Endothelial cell of umbilical vein (primary cell): Measurements from ENCODE around the gene GATA3. TPM values are rescaled to one million over a fixed set of nuclear protein-coding genes. Genes with fewer than 3 reads are reported as not detected.

Source experiments
- BruUV-seq: library from RNA; stranded (reverse); fragments of 400-500 nt; replicated peaks from 2 replicates; lab custom pipeline; 2021; lab: Mats Ljungman, UMichigan
- CTCF ChIA-PET: fragments of 300-600, 350-600 bp; sonication (Branson Sonifier 250); formaldehyde crosslinking; loops from one replicate; lab custom pipeline; 2021; ENCODE audit warnings: antibody characterized with exemption, inconsistent platforms; lab: Charles Lee
- POLR2A ChIA-PET: fragments of 300-600, 350-600 bp; sonication (Branson Sonifier 250); formaldehyde crosslinking; loops from one replicate; lab custom pipeline; 2021; ENCODE audit warnings: antibody characterized with exemption, inconsistent platforms; lab: Charles Lee
- DNase-seq: peaks from one replicate; pipeline ENCODE4 v3.0.0-alpha.2; 2011; ENCODE audit warnings: low read depth, low spot score
- FAIRE-seq: peaks from 2 replicates; lab custom pipeline; 2011; peaks lifted over from hg19 to GRCh38; lab: Jason Lieb, UNC
- H2AFZ ChIP-seq: 2 replicates; pipeline ENCODE4 v1.6.0; 2012; ENCODE audit warnings: low read depth, low read length, control low read depth, inconsistent platforms
- H3K27ac ChIP-seq: 2 replicates; pipeline ENCODE4 v1.5.1; 2011; ENCODE audit warnings: low read depth, mild to moderate bottlenecking, control low read depth, low read length, moderate library complexity; ENCODE audit not compliant: insufficient read depth
- H3K27me3 ChIP-seq, 2 experiments: 2 replicates each; pipeline versions ENCODE4 v1.6.0 to v1.6.1; 2011; ENCODE audit warnings: low read length in 2 of 2, mixed read lengths in 1 of 2; ENCODE audit not compliant: control insufficient read depth in 2 of 2, insufficient read depth in 2 of 2
- H3K36me3 ChIP-seq, 2 experiments: 2 replicates in 1 of 2; 3 replicates in 1 of 2; pipeline ENCODE4 v1.5.1; 2011; ENCODE audit warnings: low read length in 2 of 2, mild to moderate bottlenecking in 1 of 2, moderate library complexity in 1 of 2; ENCODE audit not compliant: control insufficient read depth in 2 of 2, insufficient read depth in 2 of 2; ENCODE audit errors: extremely low read depth in 1 of 2
- H3K4me1 ChIP-seq: 3 replicates; pipeline ENCODE4 v1.5.1; 2011; ENCODE audit warnings: mild to moderate bottlenecking, low read length; ENCODE audit not compliant: control insufficient read depth, insufficient read depth; ENCODE audit errors: extremely low read depth
- H3K4me2 ChIP-seq: 2 replicates; pipeline ENCODE4 v1.6.1; 2011; ENCODE audit warnings: low read length, control low read depth, mixed read lengths; ENCODE audit not compliant: insufficient read depth
- H3K4me3 ChIP-seq, 3 experiments: fragments of 200-600 bp in 1 of 3; sonication (generic), shearing (Covaris generic) in 1 of 3; replicated peaks in 1 of 3; 2 replicates each; pipeline ENCODE4 v1.5.1; 2011 to 2016; ENCODE audit warnings: control low read depth in 3 of 3, low read length in 3 of 3, mild to moderate bottlenecking in 2 of 3, inconsistent platforms in 1 of 3, low read depth in 1 of 3, moderate library complexity in 1 of 3; ENCODE audit not compliant: insufficient read depth in 1 of 3
- H3K79me2 ChIP-seq: 2 replicates; pipeline ENCODE4 v1.6.0; 2012; ENCODE audit warnings: low read length, inconsistent platforms; ENCODE audit not compliant: control insufficient read depth, insufficient read depth
- H3K9ac ChIP-seq: replicated peaks from 2 replicates; pipeline ENCODE3; 2011; ENCODE audit warnings: low read length, control low read depth; ENCODE audit not compliant: insufficient read depth; ENCODE audit errors: extremely low read depth
- H3K9me1 ChIP-seq: replicated peaks from 3 replicates; pipeline ENCODE4 v1.6.0; 2011; ENCODE audit warnings: mild to moderate bottlenecking, low read length; ENCODE audit not compliant: control insufficient read depth, insufficient read depth; ENCODE audit errors: extremely low read depth
- H3K9me3 ChIP-seq: replicated peaks from 2 replicates; pipeline ENCODE4 v1.5.1; 2012; ENCODE audit warnings: low read length, inconsistent platforms; ENCODE audit not compliant: control insufficient read depth, insufficient read depth
- H4K20me1 ChIP-seq: replicated peaks from 2 replicates; pipeline ENCODE3; 2011; ENCODE audit warnings: mild to moderate bottlenecking, low read length; ENCODE audit not compliant: control insufficient read depth, insufficient read depth; ENCODE audit errors: extremely low read depth
- CTCF ChIP-seq, 2 donors: IDR thresholded peaks; 1 replicate in 1 of 2; 2 replicates in 1 of 2; pipeline ENCODE4 v1.5.1; 2011; ENCODE audit warnings: low read length in 2 of 2, mild to moderate bottlenecking in 2 of 2, moderate library complexity in 2 of 2, control low read depth in 1 of 2, inconsistent platforms in 1 of 2, low read depth in 1 of 2; ENCODE audit not compliant: insufficient read depth in 1 of 2; ENCODE audit errors: extremely low read depth in 1 of 2
- EZH2 ChIP-seq: IDR thresholded peaks from 2 replicates; pipeline ENCODE4 v1.6.1; 2012; ENCODE audit warnings: borderline replicate concordance, low read depth, mild to moderate bottlenecking, moderate library complexity, low read length, inconsistent platforms; ENCODE audit not compliant: severe bottlenecking
- FOS ChIP-seq: IDR thresholded peaks from 2 replicates; pipeline ENCODE4 v1.6.1; 2011; ENCODE audit warnings: mild to moderate bottlenecking, low read length, moderate library complexity, borderline replicate concordance; ENCODE audit not compliant: insufficient read depth
- GATA2 ChIP-seq: IDR thresholded peaks from 2 replicates; pipeline ENCODE4 v1.7.0; 2011; ENCODE audit warnings: low read depth, mild to moderate bottlenecking, moderate library complexity, mixed read lengths, low read length; ENCODE audit not compliant: insufficient read length, insufficient read depth
- JUN ChIP-seq: IDR thresholded peaks from 2 replicates; pipeline ENCODE4 v1.6.1; 2011; ENCODE audit warnings: borderline replicate concordance, low read depth; ENCODE audit not compliant: insufficient read length, insufficient read depth
- MAX ChIP-seq: IDR thresholded peaks from 2 replicates; pipeline ENCODE4 v1.6.1; 2011; ENCODE audit not compliant: insufficient read depth, insufficient read length
- MYC ChIP-seq: IDR thresholded peaks from one replicate; pipeline ENCODE4 v1.6.1; 2011; ENCODE audit warnings: mild to moderate bottlenecking, low read depth, low read length
- POLR2A ChIP-seq: IDR thresholded peaks from 2 replicates; pipeline ENCODE4 v1.6.1; 2012; ENCODE audit warnings: low read depth, mild to moderate bottlenecking, control low read depth, low read length
- POLR2AphosphoS5 ChIP-seq: IDR thresholded peaks from 2 replicates; pipeline ENCODE4 v1.6.1; 2012; ENCODE audit warnings: low read depth, mild to moderate bottlenecking, control low read depth, low read length, moderate library complexity; ENCODE audit not compliant: insufficient read depth
- dilution Hi-C: fragments of 300-500 bp; cut with MboI; formaldehyde crosslinking; loops from one replicate; pipeline ENCODE4 v1.15.0; 2019; ENCODE audit warnings: low sequenced_read_pairs; ENCODE audit not compliant: extremely low pct_ligation_motif_present
- intact Hi-C: fragments of 100-400 bp; cut with micrococcal nuclease; formaldehyde crosslinking; loops from one replicate; pipeline ENCODE4 v1.10.0; 2022
- polyA plus RNA-seq, 4 experiments: library from polyadenylated mRNA; depleted of rRNA in 3 of 4; stranded (reverse) in 3 of 4; unstranded in 1 of 4; fragments of >200 nt; gene quantifications; 2 replicates each; pipeline versions ENCODE4 v1.2.1 to v1.2.3, GENCODE V29; 2011 to 2012; ENCODE audit warnings: missing spikeins in 1 of 4
- total RNA-seq: library from RNA; stranded (reverse); gene quantifications from 2 replicates; pipeline ENCODE4 v1.2.3, GENCODE V29; 2021

Gene GATA3
- total and polyA plus RNA-seq, 2 donors (not counting 3 experiments of a cell fraction or from before 2014, with no cell fraction given): 9.3 to 33.0 TPM

GRCh38 chr10:8116926-8117493 lies 62.5 kb downstream of the GATA3 start:
- no peaks in the 10 kb centered on the region for H3K9me3 ChIP-seq
- POLR2A ChIA-PET: no interaction called here
- no peaks in the 10 kb centered on the region for H3K36me3 ChIP-seq
- H3K79me2 ChIP-seq: no peaks in the 10 kb centered on the region
- CTCF ChIA-PET: interaction anchor here (0.7 to 1.5 kb wide), 2 partner anchors 11 to 26 kb away, joined by 3 to 5 read pairs; no protein-coding TSS in a partner anchor
- peaks cover 2% of the 10 kb centered on the region for H3K4me1 ChIP-seq
- no peak overlapping the region for H3K4me3 ChIP-seq
- H4K20me1 ChIP-seq: no peaks in the 10 kb centered on the region
- no peak overlapping the region for H2AFZ ChIP-seq
- no peak for DNase-seq
- H3K9me1 ChIP-seq: no peaks in the 10 kb centered on the region
- H3K27ac ChIP-seq: no peak overlapping the region
- no peak overlapping the region for H3K9ac ChIP-seq
- BruUV-seq: no TSS peak
- H3K27me3 ChIP-seq: no peaks in the 10 kb centered on the region
- no peak for FAIRE-seq
- dilution Hi-C loops (no loop called here), intact Hi-C loops (no loop called here)
- no peak for TF ChIP-seq POLR2AphosphoS5
- TF ChIP-seq JUN: no peak
- TF ChIP-seq MYC: no peak
- TF ChIP-seq FOS: no peak
- TF ChIP-seq GATA2: no peak
- TF ChIP-seq MAX: no peak
- no peak for TF ChIP-seq EZH2
- TF ChIP-seq CTCF (IDR thresholded peaks at IDR 0.05; ENCODE audit: extremely low read depth in 1 of 2, insufficient read depth in 1 of 2, low read depth in 1 of 2, low read length in 2 of 2): no peak
- no peak for TF ChIP-seq POLR2A
- no peak overlapping the region for H3K4me2 ChIP-seq
